Prostate gland (tissue), 2 donors: ENCODE data around the gene ALG8. TPM values are rescaled to one million over a fixed set of nuclear protein-coding genes. Genes with fewer than 3 reads are reported as not detected.
A peak's percentile ranks its signal among the peaks of the same experiment; 100 is the strongest.

Experiments
- DNase-seq: peaks from one replicate; pipeline ENCODE4 v3.0.0-alpha.2; 2019; ENCODE audit warnings: low spot score
- H3K27ac ChIP-seq, 2 donors: fragments of 200-600 bp; sonication (generic); 2 replicates each; pipeline ENCODE4 v1.5.1; 2017 to 2019
- H3K27me3 ChIP-seq: fragments of 200-600 bp; sonication (generic); replicated peaks from 2 replicates; pipeline ENCODE4 v1.5.1; 2019; ENCODE audit not compliant: insufficient read depth
- H3K36me3 ChIP-seq, 2 donors: fragments of 200-600 bp; sonication (generic); 1 replicate in 1 of 2; 2 replicates in 1 of 2; pipeline versions ENCODE4 v1.5.1 to v1.8.1; 2017 to 2019
- H3K4me1 ChIP-seq: fragments of 200-600 bp; sonication (generic); replicated peaks from 2 replicates; pipeline ENCODE4 v1.5.1; 2019
- H3K4me3 ChIP-seq, 2 donors: fragments of 200-600 bp; sonication (generic); 2 replicates each; pipeline ENCODE4 v1.5.1; 2017 to 2019
- H3K9me3 ChIP-seq: fragments of 200-600 bp; sonication (generic); 2 replicates; pipeline ENCODE4 v1.5.1; 2017
- CTCF ChIP-seq, 4 experiments: fragments of 200-600 bp in 2 of 4; fragments of 450-650 bp in 2 of 4; sonication (generic) in 2 of 4; IDR thresholded peaks; 1 replicate in 3 of 4; 2 replicates in 1 of 4; pipeline ENCODE4 v1.5.1; 2016 to 2019; ENCODE audit warnings: antibody characterized with exemption in 4 of 4, mild to moderate bottlenecking in 2 of 4, moderate library complexity in 2 of 4
- POLR2A ChIP-seq: fragments of 450-650 bp; IDR thresholded peaks from one replicate; pipeline ENCODE4 v1.6.1; 2016; ENCODE audit warnings: antibody characterized with exemption, mild to moderate bottlenecking
- POLR2AphosphoS5 ChIP-seq: sonication (generic); formaldehyde crosslinking; IDR thresholded peaks from one replicate; pipeline ENCODE4 v1.6.1; 2017; ENCODE audit warnings: antibody characterized with exemption
- WGBS: methylation state at CpG from one replicate; pipeline ENCODE4 v1.1.5; 2018; 5-methylcytosine and 5-hydroxymethylcytosine counted together
- intact Hi-C: fragments of 100-400 bp; cut with DNase I; formaldehyde crosslinking; loops from one replicate; pipeline ENCODE4 v1.14.2; 2022
- total RNA-seq, 2 donors: library from RNA; depleted of rRNA; stranded (reverse); fragments of >200 nt; gene quantifications; one replicate each; pipeline ENCODE4 v1.1.0, GENCODE V29; 2016

The ALG8 gene
- total RNA-seq, 2 donors from 2014 or later: 34.0 to 50.3 TPM

GRCh38 chr11:78150346-78150745 is 10.9 kb upstream of the ALG8 start:
- intact Hi-C loops: loop anchor here (5.0 kb wide), 1 partner anchor 272 kb away; no protein-coding TSS in a partner anchor
- Histone ChIP-seq H3K4me1 (no peaks in the 10 kb centered on the region), H3K27ac (no peak overlapping the region), H3K4me3 (no peak overlapping the region), H3K36me3 (no peaks in the 10 kb centered on the region), H3K27me3 (no peaks in the 10 kb centered on the region), H3K9me3 (no peaks in the 10 kb centered on the region)
- DNase-seq: no peak
- 83% methylated on average over 4 of the region's 4 CpGs for WGBS
- TF ChIP-seq POLR2A (no peak), POLR2AphosphoS5 (no peak), CTCF (IDR thresholded peaks at IDR 0.05) (no peak)

- no peaks in the 10 kb centered on the region for H3K27me3 ChIP-seq
- H3K9me3 ChIP-seq: no peaks in the 10 kb centered on the region
- H3K4me3 ChIP-seq: no peak overlapping the region
- H3K27ac ChIP-seq: no peak overlapping the region
- no peaks in the 10 kb centered on the region for H3K4me1 ChIP-seq
- no peaks in the 10 kb centered on the region for H3K36me3 ChIP-seq
- no peak for DNase-seq
- TF ChIP-seq POLR2A (no peak), POLR2AphosphoS5 (no peak), CTCF (IDR thresholded peaks at IDR 0.05) (peak in 1 of 4 experiments; percentile 17)
- WGBS: 37% methylated on average over 1 of the region's 1 CpG
- intact Hi-C loops: loop anchor here (5.0 kb wide), 1 partner anchor 273 kb away; no protein-coding TSS in a partner anchor
Observed at GRCh38 chr11:78149646-78150045, 10.2 kb upstream of the ALG8 start.

GRCh38 chr11:78147807-78148206 is 8.4 kb upstream of the ALG8 start:
- no peaks in the 10 kb centered on the region for H3K4me1 ChIP-seq
- no peak for TF ChIP-seq CTCF (IDR thresholded peaks at IDR 0.05)
- TF ChIP-seq POLR2AphosphoS5: no peak
- TF ChIP-seq POLR2A: no peak
- no peak overlapping the region for H3K27ac ChIP-seq
- H3K36me3 ChIP-seq: no peaks in the 10 kb centered on the region
- DNase-seq: no peak
- no peak overlapping the region for H3K4me3 ChIP-seq
- WGBS: 65% methylated on average over 2 of the region's 2 CpGs
- no peaks in the 10 kb centered on the region for H3K9me3 ChIP-seq
- no peaks in the 10 kb centered on the region for H3K27me3 ChIP-seq
- intact Hi-C loops: no loop called here

- no peak overlapping the region for H3K4me3 ChIP-seq
- no peak overlapping the region for H3K27ac ChIP-seq
- H3K27me3 ChIP-seq: no peaks in the 10 kb centered on the region
- no peaks in the 10 kb centered on the region for H3K9me3 ChIP-seq
- 97% methylated on average over 1 of the region's 1 CpG for WGBS
- no peaks in the 10 kb centered on the region for H3K36me3 ChIP-seq
- DNase-seq: no peak
- TF ChIP-seq POLR2A (no peak), POLR2AphosphoS5 (no peak), CTCF (IDR thresholded peaks at IDR 0.05) (no peak)
- intact Hi-C loops: no loop called here
- H3K4me1 ChIP-seq: no peaks in the 10 kb centered on the region
Observed at GRCh38 chr11:78145511-78146025, 6.1 kb upstream of the ALG8 start.

- no peaks in the 10 kb centered on the region for H3K9me3 ChIP-seq
- no peak for DNase-seq
Observed at GRCh38 chr11:78140392-78141077, 1.1 kb upstream of the ALG8 start.

More at GRCh38 chr11:78140392-78141077, 1.1 kb upstream of the ALG8 start:
- intact Hi-C loops: loop anchor here (5.0 kb wide), 1 partner anchor 427 kb away; no protein-coding TSS in a partner anchor
- H3K27me3 ChIP-seq: no peaks in the 10 kb centered on the region
- 61% methylated on average over 17 of the region's 17 CpGs for WGBS
- no peaks in the 10 kb centered on the region for H3K36me3 ChIP-seq
- H3K4me1 ChIP-seq: peaks cover 4% of the 10 kb centered on the region
- TF ChIP-seq POLR2A (no peak), POLR2AphosphoS5 (no peak), CTCF (IDR thresholded peaks at IDR 0.05) (no peak)
- no peak overlapping the region for H3K27ac ChIP-seq
- H3K4me3 ChIP-seq: peak overlapping the region; percentile 50 to 75
